Stimulated activated CD4-positive, alpha-beta T cell treated with anti-CD3 and anti-CD28 coated beads, Interleukin-12 subunit alpha, Interleukin-12 subunit beta, amount 100 ng/mL, for 24 hours (primary cell): ENCODE measurements around the gene GRK2.
"Not testable (repeated sequence)": the region's sequence is repeated elsewhere in the genome, so short reads cannot be mapped to it uniquely, and the experiment has no call there.

Experiments used
- DNase-seq, 2 experiments: peaks; one replicate each; pipeline ENCODE4 v3.0.0-alpha.2; 2020; ENCODE audit warnings: low read depth in 2 of 2

Gene GRK2

DNA sequence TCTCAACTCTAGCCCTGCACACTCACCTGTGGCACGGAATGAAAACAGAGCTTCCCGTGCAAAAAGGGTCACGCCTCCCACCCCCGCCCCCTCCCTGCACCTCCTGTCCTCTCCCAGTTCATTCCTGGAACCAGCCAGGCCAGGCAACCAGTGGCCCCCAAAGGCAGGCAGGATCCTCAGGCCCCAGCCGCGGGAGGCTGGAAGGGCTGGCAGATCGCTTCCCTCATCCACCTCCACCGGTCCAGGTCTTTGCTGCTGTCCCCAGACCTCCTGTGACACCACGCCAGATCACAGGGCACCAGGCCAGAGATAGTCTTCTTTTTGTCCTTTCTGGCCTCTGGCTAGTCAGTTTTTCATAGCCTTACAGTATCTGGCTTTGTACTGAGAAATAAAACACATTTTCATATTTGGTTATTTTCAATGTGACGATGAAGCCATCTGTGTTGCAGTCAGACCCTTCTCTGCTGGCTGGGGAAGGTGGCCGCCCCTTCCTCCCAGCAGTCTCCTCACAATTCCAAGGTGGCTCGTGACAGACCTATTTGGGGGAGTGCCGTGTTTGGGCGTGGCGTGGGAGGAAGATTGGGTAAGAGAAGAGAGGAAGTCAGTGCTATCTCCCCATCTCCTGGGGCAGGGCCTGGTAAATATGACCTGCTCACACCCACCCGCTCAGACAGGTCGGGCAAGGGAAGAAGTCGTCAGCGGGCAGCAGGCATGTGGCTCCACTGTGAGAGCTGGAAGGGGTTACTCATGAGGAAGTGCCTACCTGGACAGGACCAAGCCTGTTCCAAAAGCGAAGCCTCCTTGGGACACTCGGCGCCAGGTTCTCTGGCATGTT is 46.1 kb downstream of the GRK2 start:
- no peak for DNase-seq

DNA sequence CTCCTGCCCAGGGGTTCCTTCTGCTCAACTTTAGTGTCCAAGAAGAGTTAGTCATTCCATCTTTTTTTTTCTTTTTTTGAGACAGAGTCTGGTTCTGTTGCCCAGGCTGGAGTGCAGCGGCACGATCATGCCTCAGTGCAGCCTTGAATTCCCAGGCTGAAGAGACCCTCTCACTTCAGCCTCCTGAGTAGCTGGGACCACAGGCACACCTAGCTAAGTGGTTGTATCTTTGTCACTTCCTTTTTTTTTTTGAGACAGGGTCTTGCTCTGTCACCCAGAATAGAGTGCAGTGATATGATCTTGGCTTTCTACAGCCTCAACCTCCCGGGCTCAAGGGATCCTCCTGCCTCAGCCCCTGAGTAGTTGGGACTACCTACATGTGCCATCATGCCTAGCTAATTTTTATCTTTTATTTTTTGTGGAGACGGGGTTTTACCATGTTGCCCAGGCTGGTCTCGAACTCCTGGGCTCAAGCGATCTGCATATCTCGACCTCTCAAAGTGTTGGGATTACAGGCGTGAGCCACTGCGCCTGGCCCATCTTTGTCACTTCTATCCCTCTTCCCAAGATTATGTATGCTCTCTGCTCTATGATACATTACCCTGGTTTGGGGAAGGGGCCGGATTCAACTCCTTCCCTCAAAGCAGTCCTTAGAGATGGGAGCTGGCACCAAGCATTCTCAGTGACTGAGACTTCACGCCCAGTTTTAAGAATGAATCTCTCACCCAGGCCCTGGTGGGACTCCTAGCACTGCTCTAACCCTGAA is 47.0 kb downstream of the GRK2 start:
- DNase-seq, result no peak

- DNase-seq, result no peak
Observed at GRCh38 chr11:67314218-67314617, 47.9 kb downstream of the GRK2 start.

GRCh38 chr11:67315325-67315909 is 49.1 kb downstream of the GRK2 start:
- no peak for DNase-seq

DNA sequence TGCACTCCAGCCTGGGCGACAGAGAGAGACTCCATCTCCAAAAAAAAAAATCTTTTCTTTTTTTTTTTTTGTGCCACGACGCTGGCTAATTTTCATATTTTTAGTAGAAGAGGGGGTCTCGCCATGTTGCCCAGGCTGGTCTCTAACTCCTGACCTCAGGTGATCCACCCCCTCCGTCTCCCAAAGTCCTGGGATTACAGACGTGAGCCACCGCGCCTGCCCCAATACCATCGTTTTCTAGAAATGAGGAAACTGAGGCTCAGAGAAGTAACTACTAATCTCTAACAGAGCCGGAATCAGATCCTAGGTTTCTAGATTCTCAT is 50.6 kb downstream of the GRK2 start:
- DNase-seq, result no peak

DNA sequence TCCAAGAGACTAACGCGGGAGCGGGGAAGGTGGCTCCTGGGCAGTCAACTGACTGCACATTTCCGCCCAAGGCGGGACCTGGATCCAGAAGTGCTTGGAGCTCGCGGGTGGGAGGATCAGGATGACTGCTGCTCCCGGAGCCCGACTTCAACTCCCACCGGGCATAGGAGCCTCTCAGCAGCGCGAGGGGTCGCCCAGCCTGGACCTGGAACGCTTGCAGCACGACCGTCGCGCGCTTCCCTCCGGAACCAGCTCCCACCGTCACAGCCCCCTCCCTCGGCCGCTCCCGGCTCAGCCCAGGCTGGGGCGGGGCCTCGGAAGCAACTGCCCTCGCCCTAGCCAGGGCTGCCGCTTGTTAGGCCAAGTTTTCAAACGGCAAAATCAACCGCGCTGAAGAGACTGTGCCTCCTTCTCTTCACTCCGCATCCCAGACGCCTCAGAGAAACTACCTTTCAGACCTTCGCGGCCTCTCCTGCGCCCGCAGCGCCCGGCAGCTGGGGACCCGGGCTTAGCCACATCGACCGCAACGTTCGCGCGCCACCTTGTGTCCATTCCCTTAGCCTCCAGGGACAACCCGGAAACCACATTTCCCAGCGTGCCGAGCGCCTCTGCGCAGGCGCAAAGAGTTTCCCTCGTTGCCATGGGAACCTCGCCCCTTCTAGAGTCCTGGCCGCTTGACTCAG is 51.1 kb downstream of the GRK2 start:
- DNase-seq, result peak; percentile 98

- no peak for DNase-seq
Observed at GRCh38 chr11:67317888-67318555, 51.7 kb downstream of the GRK2 start.

GRCh38 chr11:67318876-67319275 is 52.6 kb downstream of the GRK2 start:
- not testable (repeated sequence) for DNase-seq

DNA sequence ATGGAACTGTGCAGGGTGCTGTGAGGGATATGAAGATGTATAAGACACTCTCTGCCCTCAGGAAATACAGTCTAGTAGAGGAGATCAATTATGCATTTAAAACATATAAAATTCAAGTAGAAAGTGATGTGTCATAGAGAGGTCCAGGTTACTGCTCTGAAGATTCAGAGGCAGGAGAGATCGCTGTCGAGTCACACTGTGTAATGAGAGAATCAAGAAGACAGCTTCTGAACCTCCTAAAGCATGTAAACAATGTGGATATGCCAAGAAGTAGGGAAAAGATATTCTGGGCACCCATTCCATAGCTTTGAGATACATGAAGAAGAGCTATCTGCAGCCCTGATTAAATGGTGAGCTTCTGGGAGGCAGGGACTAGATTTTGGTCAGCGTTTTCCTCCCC is 53.7 kb downstream of the GRK2 start:
- no peak for DNase-seq

GRCh38 chr11:67320691-67321090 is 54.4 kb downstream of the GRK2 start:
- DNase-seq, result no peak

- no peak for DNase-seq
Observed at GRCh38 chr11:67321313-67321871, 55.1 kb downstream of the GRK2 start.

GRCh38 chr11:67322049-67322448 is 55.8 kb downstream of the GRK2 start:
- DNase-seq, result no peak

- no peak for DNase-seq
Observed at GRCh38 chr11:67323526-67323925, 57.3 kb downstream of the GRK2 start.

DNA sequence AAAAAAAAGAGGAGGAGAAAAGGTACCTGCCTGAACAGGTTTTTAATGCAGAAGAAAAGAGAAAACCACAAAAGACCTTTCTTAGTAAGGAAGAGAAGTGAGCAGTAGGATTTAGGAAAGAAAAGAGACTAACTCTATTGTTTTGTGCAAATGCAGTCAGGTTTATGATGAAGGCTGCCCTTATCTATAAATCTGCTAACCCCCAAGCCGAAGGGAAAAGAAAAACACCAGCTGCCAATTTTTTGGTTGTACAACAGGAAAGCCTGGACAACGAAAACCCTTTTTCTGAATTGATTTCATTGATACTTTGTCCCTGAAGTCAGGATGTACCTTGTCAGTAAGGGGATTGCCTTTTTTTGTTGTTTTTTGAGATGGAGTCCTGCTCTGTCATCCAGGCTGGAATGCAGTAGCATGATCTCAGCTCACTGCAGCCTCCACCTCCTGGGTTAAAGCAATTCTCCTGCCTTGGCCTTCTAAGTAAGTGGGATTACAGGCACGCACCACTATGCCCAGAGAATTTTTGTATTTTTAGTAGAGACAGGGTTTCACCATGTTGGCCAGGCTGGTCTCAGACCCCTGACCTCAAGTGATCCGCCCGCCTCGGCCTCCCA is 65.9 kb downstream of the GRK2 start:
- no peak for DNase-seq
